Large intestine (tissue), 3 donors: ENCODE measurements around the gene VOPP1. TPM values are rescaled to one million over a fixed set of nuclear protein-coding genes. Genes with fewer than 3 reads are reported as not detected.

Experiments
- DNase-seq, 2 donors: peaks; one replicate each; pipeline versions ENCODE4 v3.0.0 to v3.0.0-alpha.2; 2013
- H3K27ac ChIP-seq: one replicate; pipeline ENCODE4 v1.5.1; 2013; ENCODE audit warnings: low read length
- H3K27me3 ChIP-seq: 2 replicates; pipeline ENCODE4 v1.6.1; 2013; ENCODE audit warnings: low read length; ENCODE audit not compliant: control insufficient read depth, insufficient read depth
- H3K36me3 ChIP-seq: 2 replicates; pipeline ENCODE4 v1.6.1; 2013; ENCODE audit warnings: low read length; ENCODE audit not compliant: control insufficient read depth, insufficient read depth
- H3K4me1 ChIP-seq: one replicate; pipeline ENCODE4 v1.6.1; 2013; ENCODE audit warnings: low read length; ENCODE audit not compliant: control insufficient read depth, insufficient read depth
- H3K4me3 ChIP-seq: one replicate; pipeline ENCODE4 v1.5.1; 2013; ENCODE audit warnings: low read length
- H3K9me3 ChIP-seq: one replicate; pipeline ENCODE4 v1.6.1; 2013; ENCODE audit warnings: mild to moderate bottlenecking, low read depth, low read length, moderate library complexity; ENCODE audit not compliant: control insufficient read depth
- WGBS: methylation state at CpG from one replicate; pipeline ENCODE4 v1.1.5; 2013; ENCODE audit warnings: low lambda C conversion rate; ENCODE audit not compliant: insufficient coverage; 5-methylcytosine and 5-hydroxymethylcytosine counted together
- polyA plus RNA-seq: library from polyadenylated mRNA; unstranded; fragments of 120-200 nt; gene quantifications from one replicate; pipeline ENCODE4 v1.2.1, GENCODE V29; 2013

Gene VOPP1
- polyA plus RNA-seq, 1 donor, result 29.9 TPM

DNA sequence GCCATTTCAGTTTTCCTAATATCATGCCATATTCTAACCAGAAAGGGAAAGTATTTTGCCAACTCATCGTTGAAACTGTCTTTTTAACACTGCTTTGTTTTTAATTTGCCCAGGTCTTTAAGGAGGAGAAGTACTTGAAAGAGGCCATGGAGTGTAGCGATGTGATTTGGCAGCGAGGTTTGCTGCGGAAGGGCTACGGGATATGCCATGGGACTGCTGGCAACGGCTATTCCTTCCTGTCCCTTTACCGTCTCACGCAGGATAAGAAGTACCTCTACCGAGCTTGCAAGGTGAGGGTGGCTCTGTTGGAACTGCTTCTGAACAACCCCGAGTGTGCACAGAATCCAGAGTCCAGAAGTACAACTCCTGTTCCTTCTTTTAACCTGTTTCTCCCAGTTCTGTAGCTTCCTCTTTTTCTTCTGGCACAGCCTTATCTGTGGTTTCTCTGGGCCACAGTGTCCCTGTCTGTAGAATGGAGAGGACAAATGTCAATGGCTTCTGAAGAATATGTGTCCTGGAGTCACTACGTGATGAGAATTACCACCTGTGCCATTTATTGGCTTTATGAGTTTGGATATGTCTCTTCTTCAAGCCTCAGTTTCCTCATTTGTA, 147.1 kb downstream of the VOPP1 start:
- Histone ChIP-seq H3K27me3 (no peaks in the 10 kb centered on the region), H3K9me3 (no peaks in the 10 kb centered on the region), H3K27ac (no peak overlapping the region), H3K4me1 (peaks cover 15% of the 10 kb centered on the region), H3K4me3 (no peak overlapping the region), H3K36me3 (peaks cover 31% of the 10 kb centered on the region)
- no CpG with 5 or more reads among the region's 11 CpGs for WGBS
- no peak for DNase-seq

DNA sequence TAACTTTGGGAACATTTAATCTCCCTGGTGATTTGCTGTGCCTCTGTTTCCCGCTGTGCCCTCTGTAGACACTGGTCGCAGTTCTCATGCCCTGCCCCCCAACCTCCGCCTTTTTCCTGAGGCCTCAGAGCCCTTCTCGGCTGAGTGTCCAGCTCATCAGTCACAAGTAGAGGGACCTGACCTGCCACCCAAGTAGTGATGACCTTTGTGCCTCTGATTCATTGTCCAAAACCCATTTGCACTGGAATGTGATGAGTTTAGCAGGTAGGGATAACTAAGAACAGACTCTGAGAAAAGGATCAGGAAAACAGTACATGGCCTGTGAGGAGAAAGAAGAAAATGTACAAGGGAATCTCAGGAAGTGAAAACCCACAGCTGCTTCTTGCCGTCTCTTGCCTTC, 148.4 kb downstream of the VOPP1 start:
- Histone ChIP-seq H3K27me3 (no peaks in the 10 kb centered on the region), H3K4me3 (no peak overlapping the region), H3K27ac (peak overlapping the region; percentile 47), H3K4me1 (peaks cover 15% of the 10 kb centered on the region), H3K36me3 (peaks cover 26% of the 10 kb centered on the region), H3K9me3 (no peaks in the 10 kb centered on the region)
- no CpG with 5 or more reads among the region's 5 CpGs for WGBS
- DNase-seq, result peak; percentile 39 to 43

DNA sequence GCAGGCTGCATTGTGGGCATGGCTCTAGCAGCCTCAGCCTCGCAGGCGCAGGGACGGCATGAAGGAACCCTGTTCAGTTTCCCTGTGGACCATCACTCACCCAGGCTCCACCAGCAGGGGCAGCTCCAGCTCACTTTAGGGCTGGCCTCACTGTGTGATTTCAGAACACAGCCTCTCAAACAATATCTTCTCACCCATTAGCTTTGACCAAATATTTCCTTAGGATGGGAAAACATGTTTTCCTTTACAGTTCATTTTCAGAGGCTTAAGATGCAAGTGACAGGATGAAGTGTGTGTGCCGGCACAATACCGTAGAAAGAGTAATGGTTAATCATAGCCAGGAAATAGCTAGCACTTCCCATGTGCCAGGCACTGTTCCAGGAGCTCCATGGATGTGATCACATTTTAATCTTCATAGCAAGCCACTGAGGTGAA, 149.0 kb downstream of the VOPP1 start:
- no peaks in the 10 kb centered on the region for H3K9me3 ChIP-seq
- DNase-seq, result no peak
- peaks cover 15% of the 10 kb centered on the region for H3K4me1 ChIP-seq
- no peak overlapping the region for H3K4me3 ChIP-seq
- no peaks in the 10 kb centered on the region for H3K27me3 ChIP-seq
- 80% methylated on average over 1 of the region's 5 CpGs for WGBS
- H3K27ac ChIP-seq, result peak overlapping the region; percentile 47
- peaks cover 26% of the 10 kb centered on the region for H3K36me3 ChIP-seq

Other genes starting within 250 kb of the VOPP1 start
- gene LANCL2, start 207.2 kb downstream of the VOPP1 start, polyA plus RNA-seq, result 20.9 TPM